ENCODE data around the gene STX18.

Gene STX18

DNA sequence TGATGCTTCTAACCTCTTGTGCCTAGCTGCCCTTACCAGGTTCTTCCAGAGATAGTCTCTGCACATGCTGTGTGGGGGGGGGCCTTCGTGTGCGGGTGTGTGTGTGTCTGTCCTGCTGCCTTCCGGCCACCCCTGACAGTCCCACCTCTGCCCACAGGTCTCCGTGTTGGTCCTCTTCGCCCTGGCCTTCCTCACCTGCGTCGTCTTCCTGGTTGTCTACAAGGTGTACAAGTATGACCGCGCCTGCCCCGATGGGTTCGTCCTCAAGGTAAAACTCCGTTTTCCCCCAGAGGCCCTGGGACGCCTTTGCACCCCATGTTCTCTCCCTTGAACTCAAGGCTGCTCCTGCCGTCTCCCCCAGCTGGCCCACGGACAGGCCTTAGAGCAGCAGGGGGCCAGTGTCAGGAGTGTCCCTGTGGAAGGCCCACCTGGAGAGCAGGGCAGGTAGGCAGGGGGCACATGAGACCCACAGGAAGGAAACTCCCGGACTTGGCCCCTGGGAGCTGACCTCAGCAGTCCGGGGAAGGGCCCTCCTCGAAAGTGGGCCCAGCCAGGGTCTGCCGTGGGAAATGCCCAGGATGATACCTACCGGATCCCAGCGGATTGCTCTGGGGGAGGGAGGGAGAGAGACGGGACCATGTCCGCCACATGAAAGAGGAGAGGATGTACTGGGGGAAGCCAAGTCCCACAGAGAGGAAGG is 132.3 kb downstream of the STX18 start:
- TF ChIP-seq, protein P1, sequence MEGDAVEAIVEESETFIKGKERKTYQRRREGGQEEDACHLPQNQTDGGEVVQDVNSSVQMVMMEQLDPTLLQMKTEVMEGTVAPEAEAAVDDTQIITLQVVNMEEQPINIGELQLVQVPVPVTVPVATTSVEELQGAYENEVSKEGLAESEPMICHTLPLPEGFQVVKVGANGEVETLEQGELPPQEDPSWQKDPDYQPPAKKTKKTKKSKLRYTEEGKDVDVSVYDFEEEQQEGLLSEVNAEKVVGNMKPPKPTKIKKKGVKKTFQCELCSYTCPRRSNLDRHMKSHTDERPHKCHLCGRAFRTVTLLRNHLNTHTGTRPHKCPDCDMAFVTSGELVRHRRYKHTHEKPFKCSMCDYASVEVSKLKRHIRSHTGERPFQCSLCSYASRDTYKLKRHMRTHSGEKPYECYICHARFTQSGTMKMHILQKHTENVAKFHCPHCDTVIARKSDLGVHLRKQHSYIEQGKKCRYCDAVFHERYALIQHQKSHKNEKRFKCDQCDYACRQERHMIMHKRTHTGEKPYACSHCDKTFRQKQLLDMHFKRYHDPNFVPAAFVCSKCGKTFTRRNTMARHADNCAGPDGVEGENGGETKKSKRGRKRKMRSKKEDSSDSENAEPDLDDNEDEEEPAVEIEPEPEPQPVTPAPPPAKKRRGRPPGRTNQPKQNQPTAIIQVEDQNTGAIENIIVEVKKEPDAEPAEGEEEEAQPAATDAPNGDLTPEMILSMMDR (IDR thresholded peaks at IDR 0.05; ENCODE audit: extremely low read depth, insufficient read depth, missing control alignments) = no peak
- in situ Hi-C loops (cut with MboI; ENCODE audit: low pct_unique_long_range_greater_than_20kb, low sequenced_read_pairs, unreplicated experiment) = no loop called here
- no peak for DNase-seq (ENCODE audit: low spot score)

DNA sequence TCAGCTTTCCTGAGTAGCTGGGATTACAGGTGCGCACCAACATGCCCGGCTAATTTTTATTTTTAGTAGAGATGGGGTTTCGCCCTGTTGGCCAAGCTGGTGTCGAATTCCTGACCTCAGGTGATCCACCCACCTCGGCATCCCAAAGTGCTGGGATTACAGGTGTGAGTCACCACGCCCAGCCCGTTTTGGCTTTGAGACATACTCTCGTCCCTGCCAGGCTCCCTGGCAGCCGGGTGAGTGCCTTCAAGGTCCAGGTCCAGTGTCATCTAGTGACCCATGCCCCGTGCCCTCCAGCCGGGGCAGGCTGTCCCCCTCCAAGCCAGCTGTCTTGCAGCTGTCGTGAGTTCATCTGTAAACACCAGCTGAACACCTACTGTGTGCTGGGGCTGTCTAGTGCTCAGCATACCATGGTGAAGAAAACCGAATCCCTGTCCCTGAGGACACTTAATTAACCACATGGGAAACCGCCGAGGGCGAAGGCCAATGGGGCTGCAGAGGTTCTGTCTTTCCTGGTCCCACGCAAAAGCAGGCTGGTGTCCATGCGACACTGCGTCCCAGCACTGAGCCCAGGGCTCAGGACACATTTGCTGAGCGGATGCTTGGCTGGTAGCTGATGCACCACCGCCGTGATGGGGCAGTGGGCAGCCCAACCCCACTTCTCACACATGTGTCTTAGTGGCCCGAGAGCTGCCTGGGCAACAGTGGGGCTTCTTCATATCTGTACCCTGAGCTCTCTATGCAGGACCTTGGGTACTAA is 133.1 kb downstream of the STX18 start:
- DNase-seq (ENCODE audit: low spot score) = no peak
- in situ Hi-C loops (cut with MboI; ENCODE audit: low pct_unique_long_range_greater_than_20kb, low sequenced_read_pairs, unreplicated experiment) = no loop called here

DNA sequence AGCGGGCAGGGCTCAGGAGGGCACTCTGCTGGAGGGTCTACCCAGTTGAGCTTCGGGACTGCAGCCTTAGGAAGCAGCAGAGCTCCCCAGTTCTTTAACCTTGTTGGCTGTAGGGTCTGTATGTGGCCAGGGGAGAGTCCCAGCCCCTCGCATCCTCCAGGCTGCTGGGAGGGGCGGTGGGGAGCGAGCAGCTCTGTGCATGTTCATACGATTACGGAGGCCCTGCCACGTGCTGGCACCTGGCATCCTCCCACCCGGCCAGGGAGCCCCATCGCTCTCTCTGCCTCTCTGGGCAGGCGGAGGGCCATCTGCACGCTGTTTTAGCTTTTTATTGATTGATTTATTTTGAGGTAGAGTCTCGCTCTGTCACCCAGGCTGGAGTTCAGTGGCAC is 133.7 kb downstream of the STX18 start:
- TF ChIP-seq, protein P1 (IDR thresholded peaks at IDR 0.05; ENCODE audit: extremely low read depth, insufficient read depth, missing control alignments) = no peak
- no peak for DNase-seq (ENCODE audit: low spot score)
- in situ Hi-C loops (cut with MboI; ENCODE audit: low pct_unique_long_range_greater_than_20kb, low sequenced_read_pairs, unreplicated experiment) = no loop called here

More for the DNA sequence above, 133.1 kb downstream of the STX18 start:
- TF ChIP-seq, protein P1 (IDR thresholded peaks at IDR 0.05; ENCODE audit: extremely low read depth, insufficient read depth, missing control alignments) = no peak

DNA sequence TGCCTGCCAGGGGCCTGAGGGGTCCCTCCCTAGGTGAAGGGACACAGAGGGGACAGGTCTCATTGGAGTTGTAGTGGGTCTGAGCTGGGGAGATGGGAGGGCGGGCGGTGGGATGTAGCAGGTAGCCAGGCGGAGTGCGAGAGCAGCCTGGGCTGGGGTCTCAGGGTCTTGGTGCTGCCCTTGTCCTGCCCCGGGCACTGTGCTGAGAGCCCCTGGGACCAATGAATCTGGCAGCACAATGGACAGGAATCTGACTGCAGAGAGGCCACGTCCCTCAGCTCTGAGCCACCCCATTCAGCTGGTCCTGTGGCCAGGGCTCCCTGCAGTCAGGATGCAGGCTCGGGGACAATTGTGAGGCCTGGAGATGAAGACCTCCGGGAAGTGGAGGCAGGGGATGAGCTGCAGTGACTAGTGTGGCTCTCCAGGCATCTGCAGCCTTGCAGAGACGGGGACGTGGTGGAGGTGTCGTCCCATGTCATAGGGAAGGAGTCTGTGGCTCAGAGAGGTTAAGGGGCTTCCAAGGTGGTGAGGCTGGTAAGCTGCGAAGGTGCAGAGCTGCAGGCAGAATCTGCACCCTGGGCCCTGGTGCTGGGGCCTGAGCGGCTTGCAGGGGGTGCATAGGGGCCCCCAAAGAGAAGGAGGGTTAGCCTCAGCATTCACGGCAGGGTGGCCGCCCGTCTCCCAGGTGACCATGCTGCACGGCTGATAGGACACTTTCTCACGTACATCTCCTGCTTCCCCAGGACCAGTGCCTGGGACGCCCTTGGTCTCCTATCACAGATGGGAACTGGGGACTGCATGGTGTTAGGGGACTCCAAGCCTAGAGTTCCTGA is 134.3 kb downstream of the STX18 start:
- TF ChIP-seq, protein P1 (IDR thresholded peaks at IDR 0.05; ENCODE audit: extremely low read depth, insufficient read depth, missing control alignments) = no peak
- DNase-seq (ENCODE audit: low spot score) = no peak
- in situ Hi-C loops (cut with MboI; ENCODE audit: low pct_unique_long_range_greater_than_20kb, low sequenced_read_pairs, unreplicated experiment) = no loop called here

DNA sequence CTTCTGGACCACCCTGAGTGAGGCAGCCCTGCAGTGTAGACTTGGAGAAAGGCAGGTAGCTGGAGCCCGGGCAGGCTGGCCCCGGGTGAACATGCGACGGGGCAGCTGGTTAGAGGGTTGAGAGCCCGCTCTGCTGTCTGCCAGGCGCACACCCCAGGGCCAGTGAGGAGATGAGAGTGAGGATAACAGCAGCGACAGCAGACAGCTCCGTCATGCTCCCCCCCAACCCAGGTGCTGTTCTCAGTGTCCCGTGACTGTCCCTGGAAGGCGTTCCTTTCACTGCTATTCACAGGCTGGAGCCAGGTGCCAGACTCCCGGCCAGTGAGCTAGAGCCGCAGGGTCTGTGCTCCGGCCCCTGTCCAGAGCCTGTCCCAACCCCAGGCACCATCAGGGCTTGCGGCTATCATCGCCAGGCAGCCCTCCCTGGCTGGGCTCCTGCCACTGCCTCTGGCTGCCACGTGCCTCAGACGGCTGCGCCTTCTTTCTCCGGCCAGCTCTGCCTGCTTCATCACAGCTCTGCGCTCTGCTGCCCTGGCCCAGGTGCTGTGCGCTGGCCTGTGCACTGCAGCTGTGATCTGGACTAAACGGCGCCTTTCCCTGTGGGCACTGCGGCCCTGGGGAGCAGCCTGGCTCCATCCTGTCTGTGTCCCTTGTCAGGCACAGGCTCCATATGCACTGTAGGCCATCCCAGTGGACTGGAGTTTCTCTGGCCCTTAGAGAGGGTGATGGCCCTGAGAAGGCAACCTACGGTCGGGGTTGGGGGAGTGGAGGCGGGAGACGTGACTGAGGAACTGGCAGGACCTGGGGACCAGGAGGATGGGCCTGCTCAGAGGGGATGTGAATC is 135.2 kb downstream of the STX18 start:
- no peak for DNase-seq (ENCODE audit: low spot score)
- in situ Hi-C loops (cut with MboI; ENCODE audit: low pct_unique_long_range_greater_than_20kb, low sequenced_read_pairs, unreplicated experiment) = no loop called here
- TF ChIP-seq, protein P1 (IDR thresholded peaks at IDR 0.05; ENCODE audit: extremely low read depth, insufficient read depth, missing control alignments) = no peak

Measured in GM13977 (cell line).